HL-60/S4 treated with retinoic acid at 250 ng/mL for 4 days and 3 days (cell line): Measurements from ENCODE around the gene SBNO1.
"Not testable (repeated sequence)": the region's sequence is repeated elsewhere in the genome, so short reads cannot be mapped to it uniquely, and the experiment has no call there.

Experiments used
- in situ Hi-C: fragments of 300-500 bp; cut with MboI; formaldehyde crosslinking; loops from 2 replicates; pipeline ENCODE4 v1.7.0; 2022; ENCODE audit warnings: low sequenced_read_pairs

SBNO1 gene

DNA sequence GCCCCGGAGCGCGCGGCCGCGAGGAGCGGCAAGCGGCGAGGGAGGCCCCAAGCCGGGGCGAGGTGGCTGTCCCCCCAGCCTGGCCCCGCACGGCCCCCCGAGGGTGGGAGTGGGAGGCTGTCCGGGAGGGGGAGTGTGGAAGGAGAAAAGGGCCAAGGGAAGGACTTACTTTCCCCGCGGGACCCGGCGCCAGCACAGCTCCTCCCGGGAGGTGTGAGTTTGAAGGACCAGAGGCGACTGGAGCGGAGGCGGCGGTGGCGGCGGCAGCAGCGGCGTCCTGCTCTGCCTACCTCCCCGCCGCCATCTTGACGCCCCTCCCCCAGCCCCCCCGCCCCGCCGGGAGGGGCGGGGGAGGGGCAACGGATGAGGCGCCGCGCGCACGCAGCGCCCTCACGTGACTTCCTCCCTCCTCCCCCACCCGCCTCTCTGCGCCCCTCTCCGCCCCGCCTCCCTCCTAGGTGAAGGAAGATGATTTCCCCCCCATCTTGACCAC lies at the start of gene SBNO1:
Gene SBNO1 (minus strand): TSS at position 316 of the 493 bp plus-strand sequence. CDS start 14,406 bp downstream, outside the sequence.
- in situ Hi-C loops, result no loop called here

DNA sequence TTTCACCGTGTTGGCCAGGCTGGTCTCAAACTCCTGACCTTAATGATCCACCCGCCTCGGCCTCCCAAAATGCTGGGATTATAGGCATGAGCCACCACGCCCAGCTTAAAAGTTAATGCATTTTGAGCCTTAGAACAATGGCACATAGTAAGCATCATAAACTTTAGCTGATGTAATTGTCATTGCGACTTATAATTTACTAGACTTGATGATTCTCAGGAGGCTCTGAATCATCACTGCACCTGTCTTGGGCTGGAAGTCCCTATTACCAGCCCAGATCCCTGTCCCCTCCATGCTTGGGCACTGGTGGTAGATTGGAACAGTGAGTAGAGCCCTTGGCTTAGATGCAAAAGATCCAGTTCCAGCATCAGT lies 45.4 kb upstream of the SBNO1 start:
- in situ Hi-C loops, result no loop called here

- in situ Hi-C loops, result not testable (repeated sequence)
Observed at GRCh38 chr12:123409284-123410040, 44.8 kb upstream of the SBNO1 start.

DNA sequence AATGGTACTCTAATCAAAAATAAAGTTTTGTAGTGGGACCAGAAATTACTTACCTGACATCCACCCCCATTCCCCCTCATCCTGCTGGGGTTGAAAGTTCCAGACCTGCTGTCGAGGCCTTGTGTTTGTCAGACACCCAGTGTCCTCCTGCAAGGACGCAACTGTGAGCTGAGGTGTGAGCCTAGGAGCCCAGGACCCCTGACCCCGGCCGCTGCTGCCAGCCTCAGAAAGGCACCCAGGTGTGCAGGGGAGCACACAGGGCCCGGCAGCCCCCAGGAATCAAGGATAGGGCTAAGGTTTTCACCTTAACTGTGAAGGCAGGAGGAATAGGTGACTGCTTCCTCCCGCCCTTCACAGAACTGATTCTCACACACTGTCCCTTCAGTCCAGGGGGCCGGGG lies 44.0 kb upstream of the SBNO1 start:
- in situ Hi-C loops, result not testable (repeated sequence)

DNA sequence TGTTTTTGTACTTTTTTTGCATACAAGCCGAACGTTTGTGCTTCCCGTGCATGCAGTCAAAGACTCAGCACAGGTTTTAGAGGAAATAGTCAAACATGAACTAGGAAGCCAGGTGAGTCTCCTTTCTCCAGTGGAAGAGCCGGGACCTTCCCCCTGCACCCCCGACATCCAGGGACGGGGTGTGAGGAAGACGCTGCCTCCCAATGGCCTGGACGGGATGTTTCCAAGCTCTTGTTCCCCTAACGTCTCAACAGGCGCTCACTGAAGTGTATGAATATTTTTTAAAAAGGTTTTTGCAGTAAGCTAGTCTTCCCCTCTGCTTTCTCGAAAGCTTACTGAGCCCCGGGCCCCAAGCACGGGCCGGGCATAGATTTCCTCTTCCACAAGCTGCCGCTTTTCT lies 43.3 kb upstream of the SBNO1 start:
- in situ Hi-C loops, result not testable (repeated sequence)

GRCh38 chr12:123407269-123407668 lies 42.6 kb upstream of the SBNO1 start:
- in situ Hi-C loops, result not testable (repeated sequence)

GRCh38 chr12:123404581-123404980 lies 39.9 kb upstream of the SBNO1 start:
- in situ Hi-C loops, result no loop called here

- in situ Hi-C loops, result no loop called here
Observed at GRCh38 chr12:123401753-123402683, 37.4 kb upstream of the SBNO1 start.

DNA sequence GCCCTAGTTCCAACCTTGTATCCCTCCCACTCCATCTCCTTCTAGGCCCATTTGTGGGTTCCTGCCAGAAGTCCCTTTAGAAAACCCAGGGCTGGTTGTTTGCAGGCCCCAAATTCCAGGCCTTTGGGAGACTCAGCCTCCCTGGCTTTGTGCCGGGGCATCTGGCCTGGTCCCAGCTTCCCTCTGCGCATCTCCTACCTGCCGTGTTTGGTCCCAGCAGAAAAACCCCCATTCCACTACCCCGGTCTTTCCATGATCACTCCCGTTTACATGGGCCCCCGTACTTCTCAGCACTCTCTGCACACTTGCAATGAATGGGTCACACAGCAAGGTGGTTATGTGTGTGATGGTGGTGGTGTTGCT lies 34.6 kb upstream of the SBNO1 start:
- in situ Hi-C loops, result no loop called here

DNA sequence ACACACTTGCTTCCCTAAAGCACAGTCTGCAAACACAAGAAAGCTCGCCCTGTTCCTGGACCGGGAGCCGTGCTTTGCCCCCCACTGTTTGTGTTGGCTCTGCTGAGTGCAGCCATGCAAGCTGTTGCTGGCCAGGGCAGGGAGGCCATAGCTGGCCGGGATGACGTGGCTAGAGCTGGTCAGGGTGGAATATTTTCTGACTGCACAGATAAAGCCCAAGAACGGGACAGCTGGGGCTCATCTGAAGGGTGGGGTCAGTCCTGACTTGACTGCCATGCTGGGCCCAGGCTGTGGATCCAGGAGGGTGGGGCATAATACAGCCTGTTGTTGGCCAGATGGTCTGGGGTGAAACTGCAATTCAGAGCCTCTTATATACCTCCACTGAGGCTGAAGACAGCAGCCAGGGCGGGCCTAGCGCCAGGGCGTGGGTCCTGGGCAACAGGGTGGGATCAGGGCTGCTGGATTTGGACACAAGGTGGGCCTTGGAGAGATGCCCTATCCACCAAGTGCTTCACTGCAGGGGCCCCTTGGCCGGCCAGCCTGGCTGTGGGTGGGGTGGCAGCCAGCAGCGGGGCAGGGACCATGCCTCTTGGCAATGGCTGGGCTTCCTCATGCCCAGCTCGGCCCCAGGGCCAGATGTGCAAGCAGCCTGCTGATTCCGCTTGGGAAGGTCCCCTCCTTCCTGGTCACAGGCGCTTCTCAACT lies 34.1 kb upstream of the SBNO1 start:
- in situ Hi-C loops, result no loop called here

DNA sequence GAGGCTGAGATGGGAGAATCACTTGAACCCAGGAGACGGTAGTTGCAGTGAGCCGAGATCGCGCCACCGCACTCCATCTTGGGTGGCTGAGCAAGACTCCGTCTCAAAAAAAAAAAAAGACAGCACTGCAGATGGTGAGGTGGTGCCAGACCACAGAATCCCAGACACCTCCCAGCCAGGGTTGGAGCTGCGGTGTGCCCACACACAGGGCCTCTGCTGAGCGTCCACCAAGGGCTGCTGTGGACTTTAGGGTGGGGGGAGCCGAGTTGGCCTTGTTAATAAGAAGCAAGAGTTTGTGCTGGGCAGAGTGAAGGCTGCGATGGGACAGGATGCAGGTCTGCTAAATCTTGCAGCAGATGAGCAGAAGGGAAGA lies 33.5 kb upstream of the SBNO1 start:
- in situ Hi-C loops, result no loop called here

- in situ Hi-C loops, result no loop called here
Observed at GRCh38 chr12:123397400-123397799, 32.8 kb upstream of the SBNO1 start.

DNA sequence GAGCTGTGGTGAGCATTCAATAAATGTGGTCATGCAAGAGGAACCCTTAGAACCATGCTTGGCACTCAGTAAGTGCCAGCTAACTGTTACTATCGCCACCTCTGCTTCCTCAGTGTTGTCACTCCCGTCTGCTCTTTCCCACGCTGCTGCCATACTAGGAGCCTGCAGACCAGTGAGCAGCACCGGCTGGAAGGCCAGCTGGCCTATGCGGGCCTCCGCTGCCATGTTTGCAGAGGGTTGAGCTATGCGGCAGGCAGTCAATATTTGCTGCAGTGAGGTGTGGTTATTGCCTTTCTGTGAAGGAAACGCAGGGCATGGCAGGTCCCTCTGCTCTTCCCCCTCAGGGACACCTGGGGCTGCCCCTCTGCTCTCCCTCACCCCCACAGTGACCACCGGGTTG lies 32.3 kb upstream of the SBNO1 start:
- in situ Hi-C loops, result no loop called here

DNA sequence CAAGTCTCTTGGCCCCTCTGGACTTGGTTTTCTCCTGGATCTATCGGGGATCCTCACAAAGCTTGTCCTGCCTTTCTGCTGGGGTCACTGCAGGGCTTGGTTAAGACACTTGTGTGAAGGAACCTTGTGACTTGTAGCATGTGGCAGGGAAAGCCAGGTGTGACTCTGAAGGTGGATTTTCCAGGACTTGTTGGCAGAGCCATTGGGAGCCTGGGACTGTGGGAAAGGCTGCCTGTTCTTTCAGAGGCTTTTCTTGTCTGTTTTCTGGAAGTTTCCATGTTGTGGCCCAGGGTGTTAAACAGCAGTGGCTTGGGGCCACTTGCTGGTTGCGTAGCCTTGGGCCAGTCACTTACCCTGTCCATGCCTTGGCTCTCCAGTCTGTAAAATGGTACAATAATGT lies 31.9 kb upstream of the SBNO1 start:
- in situ Hi-C loops, result no loop called here

DNA sequence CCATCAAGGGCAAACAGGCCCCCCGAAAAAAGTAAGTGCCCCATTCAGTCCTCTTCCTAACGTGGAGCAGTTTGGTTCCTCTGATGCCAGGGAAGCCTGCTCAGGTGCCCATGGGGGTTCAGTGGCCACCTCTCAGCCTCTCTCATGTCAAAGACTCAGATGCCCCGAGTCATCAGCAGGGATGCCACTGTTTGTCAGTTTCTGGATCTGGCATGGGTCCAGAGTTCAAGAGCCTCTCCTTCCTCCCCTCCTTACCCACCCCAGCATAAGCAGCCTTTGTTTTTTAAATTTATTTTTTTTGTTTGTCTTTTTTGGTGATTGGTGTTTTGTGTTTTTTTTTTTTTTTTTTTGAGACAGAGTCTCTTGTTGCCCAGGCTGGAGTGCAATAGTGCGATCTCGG lies 30.6 kb upstream of the SBNO1 start:
- in situ Hi-C loops, result no loop called here

DNA sequence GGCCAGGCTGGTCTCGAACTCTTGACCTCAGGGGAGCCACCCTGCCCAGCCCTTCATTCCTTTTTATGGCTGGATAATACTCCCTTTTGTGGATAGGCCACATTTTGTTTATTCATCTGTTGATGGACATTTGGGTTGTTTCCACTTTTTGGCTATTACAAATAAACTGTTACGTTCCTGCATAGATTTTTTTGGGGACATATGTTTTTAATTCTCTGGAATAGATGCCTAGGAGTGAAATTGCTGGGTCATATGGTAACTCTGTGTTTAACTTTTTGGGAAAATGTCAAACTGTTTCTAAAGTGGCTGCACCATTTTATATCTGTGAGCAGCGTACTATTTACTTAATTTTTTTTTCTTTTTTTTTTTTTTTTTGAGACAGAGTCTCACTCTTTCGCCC lies 29.1 kb upstream of the SBNO1 start:
- in situ Hi-C loops, result no loop called here

DNA sequence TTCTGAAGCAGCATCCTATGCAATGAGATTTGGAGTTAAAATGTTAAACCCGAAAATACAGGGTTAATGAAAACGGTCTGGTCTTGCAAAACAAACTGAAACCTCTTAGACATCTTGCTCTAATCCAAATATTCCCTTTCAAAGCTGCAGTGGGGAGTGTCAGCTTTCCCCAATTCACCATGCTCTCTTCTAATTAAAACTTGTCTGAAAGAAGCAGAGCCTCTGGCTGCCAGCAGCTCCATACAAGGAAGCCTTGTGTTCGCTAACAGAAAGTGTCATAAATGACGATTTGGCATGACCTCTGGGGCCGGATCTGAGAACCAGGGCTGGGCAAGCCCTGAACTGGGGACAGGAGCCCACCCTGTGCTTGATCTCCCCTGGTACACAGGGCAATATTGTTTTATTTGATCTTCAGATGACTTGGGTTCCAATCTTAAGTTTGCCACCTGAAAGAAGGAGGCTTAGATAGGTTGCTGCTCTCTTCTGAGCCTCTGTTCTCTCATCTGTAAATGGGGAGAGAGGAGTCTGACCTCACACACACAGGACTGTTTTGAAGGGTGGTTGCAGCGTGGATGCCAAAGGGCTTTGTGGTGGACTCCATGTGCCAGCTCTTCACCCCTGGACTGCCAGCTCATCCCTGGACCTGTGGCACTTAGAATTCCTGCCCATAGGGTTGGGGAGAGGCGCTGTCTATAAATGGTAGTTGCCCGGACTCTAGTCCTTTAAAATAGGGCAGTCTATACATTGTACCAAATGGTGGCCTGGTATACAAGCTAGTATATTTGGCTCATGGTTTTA lies 27.1 kb upstream of the SBNO1 start:
- in situ Hi-C loops, result no loop called here

DNA sequence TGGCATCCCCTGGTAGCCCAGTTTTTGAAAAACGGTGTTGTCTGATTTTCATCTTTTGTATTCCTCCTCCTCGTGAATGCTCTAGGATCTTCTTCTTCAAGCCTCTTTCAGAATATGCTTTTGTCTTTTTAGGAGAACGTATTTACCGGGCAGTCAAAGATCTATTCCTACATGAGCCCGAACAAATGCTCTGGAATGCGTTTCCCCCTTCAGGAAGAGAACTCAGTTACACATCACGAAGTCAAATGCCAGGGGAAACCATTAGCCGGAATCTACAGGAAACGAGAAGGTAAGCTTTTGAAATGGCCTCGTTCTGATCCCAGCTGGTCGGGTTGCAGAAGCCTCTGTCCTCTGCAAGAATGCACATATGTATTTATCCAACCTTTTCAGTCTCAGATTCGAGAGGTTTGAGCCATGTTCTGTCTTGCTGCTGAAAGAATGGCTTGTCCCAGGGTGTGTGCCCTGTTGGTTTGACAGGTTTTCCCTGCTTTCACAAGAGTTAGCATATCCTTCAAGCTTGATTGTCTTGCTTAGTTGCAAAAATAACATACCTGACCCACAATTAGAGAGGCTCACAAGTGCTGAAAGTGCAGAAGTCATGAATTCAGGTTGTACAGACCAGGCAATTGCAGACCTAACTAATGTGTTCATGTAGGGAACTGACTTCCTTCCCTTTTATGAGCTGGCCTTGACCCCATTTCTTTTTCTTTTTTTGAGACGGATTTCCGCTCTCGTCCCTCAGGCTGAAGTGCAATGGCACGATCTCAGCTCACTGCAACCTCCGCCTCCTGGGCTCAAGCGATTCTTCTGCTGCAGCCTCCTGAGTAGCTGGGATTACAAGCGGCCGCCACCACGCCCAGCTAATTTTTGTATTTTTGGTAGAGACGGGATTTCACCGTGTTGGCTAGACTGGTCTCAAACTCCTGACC lies 26.1 kb upstream of the SBNO1 start:
- in situ Hi-C loops, result no loop called here

GRCh38 chr12:123389560-123390351 lies 25.1 kb upstream of the SBNO1 start:
- in situ Hi-C loops, result no loop called here
